CD4-positive, alpha-beta T cell (primary cell): ENCODE measurements around the gene EIF3D. TPM values are rescaled to one million over a fixed set of nuclear protein-coding genes. Genes with fewer than 3 reads are reported as not detected.

Experiments used
- ATAC-seq: fragments of 200-7000 bp; cut with Tn5 transposase; one replicate; pipeline ENCODE4 v1.10.0; 2022; ENCODE audit warnings: mild to moderate bottlenecking; ENCODE audit not compliant: poor library complexity
- CTCF ChIA-PET: fragments of 350-600 bp; sonication (Branson Sonifier 250); formaldehyde crosslinking; loops from one replicate; lab custom pipeline; 2021; ENCODE audit warnings: antibody characterized with exemption, inconsistent platforms; lab: Charles Lee
- POLR2A ChIA-PET: fragments of 350-600 bp; sonication (Branson Sonifier 250); formaldehyde crosslinking; loops from one replicate; lab custom pipeline; 2021; ENCODE audit warnings: antibody characterized with exemption, inconsistent platforms; lab: Charles Lee
- DNase-seq, 14 experiments: peaks; one replicate each; pipeline ENCODE4 v3.0.0-alpha.2; 2013 to 2020; ENCODE audit warnings: mixed read lengths in 2 of 14
- H3K27ac ChIP-seq, 2 donors: one replicate each; pipeline versions ENCODE4 v1.5.1 to v1.7.0; 2013; ENCODE audit warnings: low read length in 2 of 2, low read depth in 1 of 2, mild to moderate bottlenecking in 1 of 2
- H3K27me3 ChIP-seq, 2 experiments: 1 replicate in 1 of 2; 2 replicates in 1 of 2; pipeline versions ENCODE4 v1.6.1 to v1.7.0; 2013; ENCODE audit warnings: low read length in 2 of 2, control low read depth in 1 of 2, mild to moderate bottlenecking in 1 of 2, moderate library complexity in 1 of 2; ENCODE audit not compliant: insufficient read depth in 2 of 2, control insufficient read depth in 1 of 2
- H3K36me3 ChIP-seq: one replicate; pipeline ENCODE4 v1.6.1; 2013; ENCODE audit warnings: low read length, control low read depth; ENCODE audit not compliant: insufficient read depth
- H3K4me1 ChIP-seq: one replicate; pipeline ENCODE4 v1.6.1; 2013; ENCODE audit warnings: low read length, control low read depth; ENCODE audit not compliant: insufficient read depth
- H3K4me3 ChIP-seq: one replicate; pipeline ENCODE4 v1.5.1; 2013; ENCODE audit warnings: mild to moderate bottlenecking, low read length, moderate library complexity
- H3K9me3 ChIP-seq, 2 experiments: 1 replicate in 1 of 2; 2 replicates in 1 of 2; pipeline versions ENCODE4 v1.6.1 to v1.7.0; 2013; ENCODE audit warnings: low read length in 2 of 2, mild to moderate bottlenecking in 2 of 2, control low read depth in 1 of 2, moderate library complexity in 1 of 2; ENCODE audit not compliant: control insufficient read depth in 1 of 2, insufficient read depth in 1 of 2
- H3K27ac Mint-ChIP-seq: one replicate; pipeline ENCODE4 v1.8.0; 2020; ENCODE audit warnings: mixed read lengths
- H3K27me3 Mint-ChIP-seq: one replicate; pipeline ENCODE4 v1.8.0; 2021; ENCODE audit warnings: mixed read lengths
- H3K36me3 Mint-ChIP-seq: one replicate; pipeline ENCODE4 v1.8.0; 2021; ENCODE audit warnings: low read depth, mixed read lengths
- H3K4me1 Mint-ChIP-seq: one replicate; pipeline ENCODE4 v1.8.0; 2021; ENCODE audit warnings: low read depth, mixed read lengths
- H3K4me3 Mint-ChIP-seq: one replicate; pipeline ENCODE4 v1.8.0; 2020; ENCODE audit warnings: mild to moderate bottlenecking, mixed read lengths
- H3K9me3 Mint-ChIP-seq: one replicate; pipeline ENCODE4 v1.8.0; 2020; ENCODE audit warnings: mixed read lengths
- CTCF ChIP-seq: fragments of 200-600 bp; IDR thresholded peaks from one replicate; pipeline ENCODE4 v1.8.0; 2022; ENCODE audit warnings: antibody characterized with exemption, mild to moderate bottlenecking
- intact Hi-C, 2 experiments: fragments of 100-400 bp; cut with DNase I in 1 of 2; cut with micrococcal nuclease in 1 of 2; formaldehyde crosslinking; loops; one replicate each; pipeline versions ENCODE4 v1.15.1 to v1.9.0; 2023 to 2025; cut with DNase I, micrococcal nuclease
- polyA plus RNA-seq, 2 donors: library from polyadenylated mRNA; unstranded; fragments of 120-200 nt; gene quantifications; one replicate each; pipeline ENCODE4 v1.2.1, GENCODE V29; 2013
- total RNA-seq, 174 experiments: library from RNA in 2 of 174; stranded (reverse) in 2 of 174; gene quantifications; one replicate each; pipeline ENCODE4 v1.2.3 and lab custom pipeline; 2021 to 2026

Gene EIF3D
- total RNA-seq (100 to 1,000 TPM; 285 to 286 TPM), total RNA-seq (lab: John Stamatoyannopoulos, UW) (190 to 565 (median 316) reads per million in 172 experiments)
- 266 TPM for polyA plus RNA-seq (2013, experiment 1 of 2)
- polyA plus RNA-seq (2013, experiment 2 of 2): 265 TPM

GRCh38 chr22:36528795-36529751 is at the start of gene EIF3D:
TSS of gene EIF3D (minus strand) at chr22:36529166. CDS start at chr22:36526121, 3,045 bp downstream.
- peaks cover 48% of the 10 kb centered on the region for H3K36me3 Mint-ChIP-seq
- Histone ChIP-seq H3K27ac (peak within 1 kb of the TSS; percentile 87 to 94), H3K36me3 (peaks cover 31% of the 10 kb centered on the region), H3K9me3 (no peaks in the 10 kb centered on the region), H3K4me1 (peaks cover 19% of the 10 kb centered on the region), H3K27me3 (no peaks in the 10 kb centered on the region), H3K4me3 (peak within 1 kb of the TSS; percentile 95)
- peak within 1 kb of the TSS; percentile 92 for H3K4me3 Mint-ChIP-seq
- intact Hi-C loops: loop anchor here (1.0 to 10.0 kb wide), 5 partner anchors 18 to 1224 kb away; partner anchors contain the start of genes TXN2 (in 2 of the 2), FOXRED2 (in 1 of the 2) and IFT27 (in 1 of the 2)
- H3K9me3 Mint-ChIP-seq: no peaks in the 10 kb centered on the region
- peak; percentile 91 for ATAC-seq
- peak; percentile 95 to 100 (median 98) for DNase-seq
- ChIA-PET POLR2A (interaction anchor here (0.6 to 2.9 kb wide), 19 partner anchors 12 to 1229 kb away, joined by 3 to 27 read pairs (median 3); partner anchors contain the start of genes APOL2, APOL3, APOL6 and FOXRED2), CTCF (interaction anchor here (1.4 kb wide), 1 partner anchor 18 kb away, joined by 4 read pairs; no protein-coding TSS in a partner anchor)
- H3K27ac Mint-ChIP-seq: peak within 1 kb of the TSS; percentile 93
- H3K27me3 Mint-ChIP-seq: no peaks in the 10 kb centered on the region
- H3K4me1 Mint-ChIP-seq: peaks cover 26% of the 10 kb centered on the region
- no peak for TF ChIP-seq CTCF

- H3K4me1 Mint-ChIP-seq: no peaks in the 10 kb centered on the region
- no peaks in the 10 kb centered on the region for H3K36me3 ChIP-seq
- no peak overlapping the region for H3K27ac Mint-ChIP-seq
- H3K4me3 ChIP-seq: no peak overlapping the region
- ATAC-seq: no peak
- H3K9me3 Mint-ChIP-seq: no peaks in the 10 kb centered on the region
- no peak overlapping the region for H3K4me3 Mint-ChIP-seq
- H3K4me1 ChIP-seq: no peaks in the 10 kb centered on the region
- H3K9me3 ChIP-seq: no peaks in the 10 kb centered on the region
- no peaks in the 10 kb centered on the region for H3K27me3 ChIP-seq
- POLR2A ChIA-PET: no interaction called here
- TF ChIP-seq CTCF: no peak
- no peak overlapping the region for H3K27ac ChIP-seq
- CTCF ChIA-PET: no interaction called here
- H3K36me3 Mint-ChIP-seq: no peaks in the 10 kb centered on the region
- peaks cover 21% of the 10 kb centered on the region for H3K27me3 Mint-ChIP-seq
- intact Hi-C loops: no loop called here
- no peak for DNase-seq
Observed at GRCh38 chr22:36578619-36579018, 49.7 kb upstream of the EIF3D start.

GRCh38 chr22:36577019-36577418 is 48.1 kb upstream of the EIF3D start:
- peaks cover 12% of the 10 kb centered on the region for H3K27me3 Mint-ChIP-seq
- ChIA-PET CTCF (no interaction called here), POLR2A (no interaction called here)
- no peaks in the 10 kb centered on the region for H3K4me1 Mint-ChIP-seq
- no peak for DNase-seq
- Histone ChIP-seq H3K27me3 (no peaks in the 10 kb centered on the region), H3K27ac (no peak overlapping the region), H3K4me1 (no peaks in the 10 kb centered on the region), H3K36me3 (no peaks in the 10 kb centered on the region), H3K4me3 (no peak overlapping the region), H3K9me3 (no peaks in the 10 kb centered on the region)
- no peaks in the 10 kb centered on the region for H3K9me3 Mint-ChIP-seq
- H3K36me3 Mint-ChIP-seq: no peaks in the 10 kb centered on the region
- intact Hi-C loops: no loop called here
- H3K27ac Mint-ChIP-seq: no peak overlapping the region
- ATAC-seq: no peak
- H3K4me3 Mint-ChIP-seq: no peak overlapping the region
- no peak for TF ChIP-seq CTCF
